AG10803 (cell line): ENCODE data around the gene IVL.

ENCODE experiments used
- DNase-seq: peaks from one replicate; pipeline ENCODE4 v3.0.0; 2010; ENCODE audit warnings: low read depth
- H3K4me3 ChIP-seq: 2 replicates; pipeline ENCODE4 v1.5.1; 2011; ENCODE audit warnings: mild to moderate bottlenecking, low read length, control low read depth
- TF ChIP-seq, protein P1 (sequence below): conservative IDR thresholded peaks from 2 replicates; pipeline ENCODE4 v1.5.1; 2011; ENCODE audit warnings: mild to moderate bottlenecking, low read length, control low read depth, inconsistent platforms

Gene IVL

DNA sequence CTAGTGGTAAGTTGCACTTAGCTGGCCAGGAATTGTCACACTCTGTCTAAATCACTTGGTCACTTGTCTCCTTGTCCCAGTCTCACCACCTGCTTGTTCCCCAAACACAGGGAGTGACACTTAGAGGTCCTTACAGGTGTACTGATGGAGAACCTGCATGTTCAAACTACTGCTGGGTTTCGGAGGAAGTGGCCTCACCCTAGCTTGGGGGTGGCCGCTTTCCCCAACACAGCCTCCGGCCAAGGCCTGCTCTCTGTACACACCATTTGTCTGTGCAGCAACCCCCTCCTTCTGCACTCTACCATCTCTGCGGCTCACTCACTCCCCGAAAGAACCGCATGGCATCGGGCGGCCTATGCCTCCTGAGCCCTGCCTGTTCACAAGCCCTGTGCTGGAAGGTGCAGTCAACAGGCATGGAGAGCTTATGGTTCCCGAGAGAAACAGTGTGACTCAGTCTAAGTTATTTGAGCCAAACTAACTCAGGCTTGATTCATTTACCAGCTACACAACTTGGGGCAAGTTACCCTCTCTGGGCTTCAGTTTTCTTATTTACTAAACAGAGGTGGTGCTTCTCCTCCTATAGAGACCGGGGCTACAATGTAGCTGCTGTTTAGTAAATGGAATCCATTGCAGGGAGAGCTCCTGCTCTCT lies 51.6 kb downstream of the IVL start:
- TF ChIP-seq, protein P1, sequence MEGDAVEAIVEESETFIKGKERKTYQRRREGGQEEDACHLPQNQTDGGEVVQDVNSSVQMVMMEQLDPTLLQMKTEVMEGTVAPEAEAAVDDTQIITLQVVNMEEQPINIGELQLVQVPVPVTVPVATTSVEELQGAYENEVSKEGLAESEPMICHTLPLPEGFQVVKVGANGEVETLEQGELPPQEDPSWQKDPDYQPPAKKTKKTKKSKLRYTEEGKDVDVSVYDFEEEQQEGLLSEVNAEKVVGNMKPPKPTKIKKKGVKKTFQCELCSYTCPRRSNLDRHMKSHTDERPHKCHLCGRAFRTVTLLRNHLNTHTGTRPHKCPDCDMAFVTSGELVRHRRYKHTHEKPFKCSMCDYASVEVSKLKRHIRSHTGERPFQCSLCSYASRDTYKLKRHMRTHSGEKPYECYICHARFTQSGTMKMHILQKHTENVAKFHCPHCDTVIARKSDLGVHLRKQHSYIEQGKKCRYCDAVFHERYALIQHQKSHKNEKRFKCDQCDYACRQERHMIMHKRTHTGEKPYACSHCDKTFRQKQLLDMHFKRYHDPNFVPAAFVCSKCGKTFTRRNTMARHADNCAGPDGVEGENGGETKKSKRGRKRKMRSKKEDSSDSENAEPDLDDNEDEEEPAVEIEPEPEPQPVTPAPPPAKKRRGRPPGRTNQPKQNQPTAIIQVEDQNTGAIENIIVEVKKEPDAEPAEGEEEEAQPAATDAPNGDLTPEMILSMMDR: no peak
- H3K4me3 ChIP-seq: no peak overlapping the region
- DNase-seq: no peak

DNA sequence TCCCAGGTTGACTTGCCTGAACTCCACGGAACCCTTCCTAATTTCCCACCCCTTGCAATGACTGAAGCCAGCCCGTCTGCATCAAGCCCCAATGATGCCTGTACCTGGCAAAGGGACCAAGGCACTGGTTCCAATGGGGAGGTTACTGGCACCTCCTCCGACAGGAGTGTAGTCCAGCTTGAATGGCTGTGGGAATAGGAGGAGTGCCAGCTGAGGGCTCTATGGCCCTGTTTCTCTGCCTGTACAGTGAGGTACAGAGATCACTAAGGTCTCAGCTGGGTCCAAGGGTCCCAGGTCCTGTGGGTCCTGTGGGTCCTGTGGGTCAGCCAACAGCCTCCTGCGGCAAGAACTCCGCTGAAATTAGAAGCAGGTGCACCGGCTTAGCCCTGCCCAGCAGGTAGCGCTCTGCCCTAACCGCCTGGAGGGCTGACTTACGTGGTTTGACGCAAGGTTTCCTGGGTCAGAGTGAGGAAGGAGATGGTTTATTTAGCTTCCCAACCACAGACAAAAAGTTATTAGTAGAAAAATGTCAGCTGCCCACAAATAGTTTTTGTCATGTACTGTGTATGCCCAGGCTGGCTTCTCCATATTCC lies 52.2 kb downstream of the IVL start:
- no peak overlapping the region for H3K4me3 ChIP-seq
- TF ChIP-seq, protein P1: no peak
- DNase-seq: no peak
